Measurements from ENCODE around the gene SMCO4. TPM values are rescaled to one million over a fixed set of nuclear protein-coding genes. Genes with fewer than 3 reads are reported as not detected.
"Not testable (repeated sequence)": the region's sequence is repeated elsewhere in the genome, so short reads cannot be mapped to it uniquely, and the experiment has no call there.

Gene SMCO4
- total RNA-seq, 1 experiment from 2014 or later, result 72.1 TPM

DNA sequence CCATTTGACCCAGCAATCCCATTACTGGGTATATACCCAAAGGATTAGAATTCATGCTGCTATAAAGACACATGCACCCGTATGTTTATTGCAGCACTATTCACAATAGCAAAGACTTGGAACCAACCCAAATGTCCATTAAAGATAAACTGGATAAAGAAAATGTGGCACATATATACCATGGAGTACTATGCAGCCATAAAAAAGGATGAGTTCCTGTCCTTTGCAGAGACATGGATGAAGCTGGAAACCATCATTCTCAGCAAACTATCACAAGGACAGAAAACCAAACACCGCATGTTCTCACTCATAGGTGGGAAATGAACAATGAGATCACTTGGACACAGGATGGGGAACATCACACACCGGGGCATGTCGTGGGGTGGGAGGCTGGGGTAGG is 79.5 kb downstream of the SMCO4 start:
- DNase-seq (ENCODE audit: low read depth); in situ Hi-C loops (cut with HindIII; ENCODE audit: low pct_unique_long_range_greater_than_20kb, low sequenced_read_pairs): not testable (repeated sequence)

DNA sequence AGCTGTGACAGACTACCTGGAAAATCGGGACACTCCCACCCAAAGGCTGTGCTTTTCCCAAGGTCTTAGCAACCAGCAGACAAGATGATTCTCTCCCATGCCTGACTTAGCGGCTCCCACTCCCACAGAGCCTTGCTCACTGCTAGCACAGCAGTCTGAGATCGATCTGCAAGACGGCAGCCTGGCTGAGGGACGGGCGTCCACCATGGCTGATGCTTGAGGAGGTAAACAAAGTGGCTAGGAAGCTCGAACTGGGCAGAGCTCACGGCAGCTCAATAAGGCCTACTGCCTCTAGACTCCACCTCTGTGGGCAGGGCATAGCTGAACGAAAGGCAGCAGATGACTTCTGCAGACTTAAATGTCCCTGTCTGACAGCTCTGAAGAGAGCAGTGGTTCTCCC is 84.9 kb downstream of the SMCO4 start:
- in situ Hi-C loops (cut with HindIII; ENCODE audit: low pct_unique_long_range_greater_than_20kb, low sequenced_read_pairs), result no loop called here
- no peak for DNase-seq (ENCODE audit: low read depth)

DNA sequence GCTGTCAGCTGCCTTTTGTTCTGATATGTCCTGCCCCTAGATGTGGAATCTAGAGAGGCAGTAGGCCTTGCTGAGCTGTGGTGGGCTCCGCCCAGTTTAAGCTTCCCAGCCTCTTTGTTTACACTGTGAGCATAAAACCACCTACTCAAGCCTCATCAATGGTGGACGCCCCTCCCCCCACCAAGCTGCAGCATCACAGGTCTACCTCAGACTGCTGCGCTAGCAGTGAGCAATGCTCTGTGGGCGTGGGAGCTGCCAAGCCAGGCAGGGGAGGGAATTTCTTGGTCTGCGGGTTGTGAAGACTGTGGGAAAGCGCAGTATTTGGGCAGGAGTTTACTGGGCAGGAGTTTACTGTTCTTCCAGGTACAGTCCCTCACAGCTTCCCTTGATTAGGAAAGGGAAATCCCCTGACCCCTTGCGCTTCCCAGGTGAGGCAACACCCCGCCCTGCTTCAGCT is 98.5 kb downstream of the SMCO4 start:
- DNase-seq (ENCODE audit: low read depth), result peak; percentile 26
- in situ Hi-C loops (cut with HindIII; ENCODE audit: low pct_unique_long_range_greater_than_20kb, low sequenced_read_pairs), result no loop called here

DNA sequence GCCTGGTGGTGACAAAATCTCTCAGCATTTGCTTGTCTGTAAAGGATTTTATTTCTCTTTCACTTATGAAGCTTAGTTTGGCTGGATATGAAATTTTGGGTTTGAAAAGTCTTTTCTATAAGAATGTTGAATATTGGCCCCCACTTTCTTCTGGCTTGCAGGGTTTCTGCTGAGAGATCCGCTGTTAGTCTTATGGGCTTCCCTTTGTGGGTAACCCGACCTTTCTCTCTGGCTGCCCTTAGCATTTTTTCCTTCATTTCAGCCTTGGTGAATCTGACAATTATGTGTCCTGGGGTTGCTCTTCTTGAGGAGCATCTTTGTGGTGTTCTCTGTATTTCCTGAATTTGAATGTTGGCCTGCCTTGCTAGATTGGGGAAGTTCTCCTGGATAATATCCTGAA is 100.0 kb downstream of the SMCO4 start:
- DNase-seq (ENCODE audit: low read depth); in situ Hi-C loops (cut with HindIII; ENCODE audit: low pct_unique_long_range_greater_than_20kb, low sequenced_read_pairs): not testable (repeated sequence)

DNA sequence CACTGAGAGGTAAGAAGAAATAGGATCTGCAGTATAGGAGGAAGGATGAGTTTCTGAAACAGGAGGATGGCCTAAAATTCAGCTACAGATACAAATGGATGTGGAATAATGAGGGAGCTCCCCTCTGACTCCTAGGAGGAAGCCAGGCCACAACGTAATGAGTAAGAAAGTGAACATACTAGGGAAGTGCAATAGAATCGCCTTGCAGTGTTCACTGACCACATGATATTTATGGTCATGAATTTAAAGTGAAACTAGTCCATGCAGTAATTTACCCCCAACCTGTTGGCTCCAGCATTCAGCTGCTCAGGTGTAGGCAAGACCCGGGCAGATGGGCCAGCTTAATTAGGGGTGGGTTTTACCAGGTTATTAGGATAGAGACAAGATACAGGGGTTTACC is 110.9 kb downstream of the SMCO4 start:
- in situ Hi-C loops (cut with HindIII; ENCODE audit: low pct_unique_long_range_greater_than_20kb, low sequenced_read_pairs), result no loop called here
- no peak for DNase-seq (ENCODE audit: low read depth)

Other genes with a start within 250 kb of the SMCO4 start
- gene DEUP1, start 212.6 kb downstream of the SMCO4 start, total RNA-seq (2014; rRNA removed; shearing (Covaris generic); ENCODE audit: low replicate concordance), result not detected in 2 replicates
- gene CEP295, start 118.3 kb upstream of the SMCO4 start, total RNA-seq (2014; rRNA removed; shearing (Covaris generic); ENCODE audit: low replicate concordance), result 5.6 and 6.0 TPM in 2 replicates
- 43.6 and 50.7 TPM in 2 replicates for gene TAF1D, start 198.1 kb upstream of the SMCO4 start, total RNA-seq (2014; rRNA removed; shearing (Covaris generic); ENCODE audit: low replicate concordance)
- 9.1 and 12.6 TPM in 2 replicates for gene C11orf54, start 198.3 kb upstream of the SMCO4 start, total RNA-seq (2014; rRNA removed; shearing (Covaris generic); ENCODE audit: low replicate concordance)
- 19.3 and 25.8 TPM in 2 replicates for gene MED17, start 240.9 kb upstream of the SMCO4 start, total RNA-seq (2014; rRNA removed; shearing (Covaris generic); ENCODE audit: low replicate concordance)